ENCODE measurements around the gene PKN1.
"Not testable (repeated sequence)": the region's sequence is repeated elsewhere in the genome, so short reads cannot be mapped to it uniquely, and the experiment has no call there.

The PKN1 gene

DNA sequence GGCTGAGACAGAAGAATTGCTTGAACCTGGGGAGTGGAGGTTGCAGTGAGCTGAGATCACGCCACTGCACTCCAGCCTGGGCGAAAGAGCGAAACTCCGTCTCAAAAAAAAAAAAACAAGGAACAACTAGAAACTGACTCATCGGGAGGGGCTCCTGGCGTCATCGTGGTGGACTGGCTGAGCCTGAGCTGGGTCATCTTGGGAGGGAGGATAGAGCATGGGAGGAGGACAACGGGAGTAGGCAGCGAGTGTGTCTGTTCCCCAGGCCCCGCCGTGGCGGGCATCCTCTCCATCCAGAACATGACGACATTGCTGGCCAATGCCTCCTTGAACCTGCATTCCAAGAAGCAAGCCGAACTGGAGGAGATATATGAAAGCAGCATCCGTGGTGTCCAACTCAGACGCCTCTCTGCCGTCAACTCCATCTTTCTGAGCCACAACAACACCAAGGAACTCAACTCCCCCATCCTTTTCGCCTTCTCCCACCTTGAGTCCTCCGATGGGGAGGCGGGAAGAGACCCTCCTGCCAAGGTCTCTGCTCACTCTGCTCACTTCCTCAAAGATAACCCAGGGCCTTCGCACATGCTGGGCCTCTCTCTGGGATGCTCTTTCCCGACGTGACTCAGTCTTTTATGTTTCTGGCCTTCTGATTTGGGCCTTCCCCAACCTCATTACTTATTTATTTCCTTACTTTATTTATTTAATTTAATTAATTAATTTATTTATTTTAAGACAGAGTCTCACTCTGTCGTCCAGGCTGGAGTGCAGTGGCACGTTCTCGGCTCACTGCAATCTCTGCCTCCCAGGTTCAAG is 30.6 kb upstream of the PKN1 start (continued):
- TF ChIP-seq BACH2 (CRISPR knock-in tag; IDR thresholded peaks at IDR 0.05; ENCODE audit: borderline replicate concordance) (no peak), CSDC2 (CRISPR knock-in tag; IDR thresholded peaks at IDR 0.05) (no peak), RARB (CRISPR knock-in tag; IDR thresholded peaks at IDR 0.05) (no peak), GLIS3 (CRISPR knock-in tag; IDR thresholded peaks at IDR 0.05) (no peak)
- TF ChIP-seq, protein P1, sequence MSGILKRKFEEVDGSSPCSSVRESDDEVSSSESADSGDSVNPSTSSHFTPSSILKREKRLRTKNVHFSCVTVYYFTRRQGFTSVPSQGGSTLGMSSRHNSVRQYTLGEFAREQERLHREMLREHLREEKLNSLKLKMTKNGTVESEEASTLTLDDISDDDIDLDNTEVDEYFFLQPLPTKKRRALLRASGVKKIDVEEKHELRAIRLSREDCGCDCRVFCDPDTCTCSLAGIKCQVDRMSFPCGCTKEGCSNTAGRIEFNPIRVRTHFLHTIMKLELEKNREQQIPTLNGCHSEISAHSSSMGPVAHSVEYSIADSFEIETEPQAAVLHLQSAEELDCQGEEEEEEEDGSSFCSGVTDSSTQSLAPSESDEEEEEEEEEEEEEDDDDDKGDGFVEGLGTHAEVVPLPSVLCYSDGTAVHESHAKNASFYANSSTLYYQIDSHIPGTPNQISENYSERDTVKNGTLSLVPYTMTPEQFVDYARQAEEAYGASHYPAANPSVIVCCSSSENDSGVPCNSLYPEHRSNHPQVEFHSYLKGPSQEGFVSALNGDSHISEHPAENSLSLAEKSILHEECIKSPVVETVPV (CRISPR knock-in tag; IDR thresholded peaks at IDR 0.05): no peak

DNA sequence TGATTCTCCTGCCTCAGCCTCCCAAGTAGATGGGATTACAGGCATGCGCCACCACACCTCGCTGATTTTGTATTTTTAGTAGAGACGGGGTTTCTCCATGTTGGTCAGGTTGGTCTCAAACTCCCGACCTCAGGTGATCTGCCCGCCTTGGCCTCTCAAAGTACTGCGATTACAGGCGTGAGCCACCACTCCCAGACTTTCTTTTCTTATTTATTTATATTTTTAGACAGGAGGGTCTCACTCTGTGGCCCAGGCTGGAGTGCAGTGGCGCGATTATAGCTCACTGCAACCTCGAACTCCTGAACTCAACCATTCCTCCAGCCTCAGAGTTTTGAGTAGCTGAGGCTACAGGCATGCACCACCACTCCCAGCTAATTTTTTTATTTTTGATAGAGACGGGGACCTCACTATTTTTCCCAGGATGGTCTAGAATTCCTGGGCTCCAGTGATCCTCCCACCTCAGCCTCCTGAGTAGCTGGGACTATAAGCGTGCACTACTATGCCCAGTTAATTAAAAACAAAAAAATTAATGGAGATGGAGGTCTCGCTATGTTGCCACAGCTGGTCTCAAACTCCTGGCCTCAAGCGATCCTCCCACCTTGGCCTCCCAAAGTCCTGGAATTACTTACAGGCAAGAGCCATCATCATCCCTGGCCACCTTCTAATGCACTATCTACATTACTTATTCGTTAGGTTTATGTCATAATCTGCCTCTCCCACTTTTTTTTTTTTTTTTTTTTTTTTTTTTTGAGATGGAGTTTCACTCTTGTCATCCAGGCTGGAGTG is 29.8 kb upstream of the PKN1 start:
- not testable (repeated sequence) for ATAC-seq

DNA sequence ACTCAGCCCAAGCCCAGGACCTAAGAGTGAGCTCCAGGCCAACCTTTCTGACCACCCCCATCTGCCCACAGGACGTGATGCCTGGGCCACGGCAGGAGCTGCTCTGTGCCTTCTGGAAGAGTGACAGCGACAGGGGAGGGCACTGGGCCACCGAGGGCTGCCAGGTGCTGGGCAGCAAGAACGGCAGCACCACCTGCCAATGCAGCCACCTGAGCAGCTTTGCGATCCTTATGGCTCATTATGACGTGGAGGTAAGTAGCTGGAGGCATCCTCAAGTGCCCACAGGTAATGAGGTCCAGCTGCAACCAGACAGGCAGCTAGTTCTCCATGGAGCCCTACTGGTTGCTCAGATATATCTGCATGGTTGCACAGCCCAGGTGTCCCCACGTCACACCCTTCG is 28.8 kb upstream of the PKN1 start:
- ATAC-seq: no peak
- TF ChIP-seq TCF4 (CRISPR knock-in tag; IDR thresholded peaks at IDR 0.05; ENCODE audit: borderline replicate concordance) (no peak), OSR1 (CRISPR knock-in tag; IDR thresholded peaks at IDR 0.05) (no peak), RARB (CRISPR knock-in tag; IDR thresholded peaks at IDR 0.05) (no peak), BACH2 (CRISPR knock-in tag; IDR thresholded peaks at IDR 0.05; ENCODE audit: borderline replicate concordance) (no peak), GLIS3 (CRISPR knock-in tag; IDR thresholded peaks at IDR 0.05) (no peak), CSDC2 (CRISPR knock-in tag; IDR thresholded peaks at IDR 0.05) (no peak)
- TF ChIP-seq, protein P2, sequence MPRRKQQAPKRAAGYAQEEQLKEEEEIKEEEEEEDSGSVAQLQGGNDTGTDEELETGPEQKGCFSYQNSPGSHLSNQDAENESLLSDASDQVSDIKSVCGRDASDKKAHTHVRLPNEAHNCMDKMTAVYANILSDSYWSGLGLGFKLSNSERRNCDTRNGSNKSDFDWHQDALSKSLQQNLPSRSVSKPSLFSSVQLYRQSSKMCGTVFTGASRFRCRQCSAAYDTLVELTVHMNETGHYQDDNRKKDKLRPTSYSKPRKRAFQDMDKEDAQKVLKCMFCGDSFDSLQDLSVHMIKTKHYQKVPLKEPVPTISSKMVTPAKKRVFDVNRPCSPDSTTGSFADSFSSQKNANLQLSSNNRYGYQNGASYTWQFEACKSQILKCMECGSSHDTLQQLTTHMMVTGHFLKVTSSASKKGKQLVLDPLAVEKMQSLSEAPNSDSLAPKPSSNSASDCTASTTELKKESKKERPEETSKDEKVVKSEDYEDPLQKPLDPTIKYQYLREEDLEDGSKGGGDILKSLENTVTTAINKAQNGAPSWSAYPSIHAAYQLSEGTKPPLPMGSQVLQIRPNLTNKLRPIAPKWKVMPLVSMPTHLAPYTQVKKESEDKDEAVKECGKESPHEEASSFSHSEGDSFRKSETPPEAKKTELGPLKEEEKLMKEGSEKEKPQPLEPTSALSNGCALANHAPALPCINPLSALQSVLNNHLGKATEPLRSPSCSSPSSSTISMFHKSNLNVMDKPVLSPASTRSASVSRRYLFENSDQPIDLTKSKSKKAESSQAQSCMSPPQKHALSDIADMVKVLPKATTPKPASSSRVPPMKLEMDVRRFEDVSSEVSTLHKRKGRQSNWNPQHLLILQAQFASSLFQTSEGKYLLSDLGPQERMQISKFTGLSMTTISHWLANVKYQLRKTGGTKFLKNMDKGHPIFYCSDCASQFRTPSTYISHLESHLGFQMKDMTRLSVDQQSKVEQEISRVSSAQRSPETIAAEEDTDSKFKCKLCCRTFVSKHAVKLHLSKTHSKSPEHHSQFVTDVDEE (CRISPR knock-in tag; IDR thresholded peaks at IDR 0.05): no peak

DNA sequence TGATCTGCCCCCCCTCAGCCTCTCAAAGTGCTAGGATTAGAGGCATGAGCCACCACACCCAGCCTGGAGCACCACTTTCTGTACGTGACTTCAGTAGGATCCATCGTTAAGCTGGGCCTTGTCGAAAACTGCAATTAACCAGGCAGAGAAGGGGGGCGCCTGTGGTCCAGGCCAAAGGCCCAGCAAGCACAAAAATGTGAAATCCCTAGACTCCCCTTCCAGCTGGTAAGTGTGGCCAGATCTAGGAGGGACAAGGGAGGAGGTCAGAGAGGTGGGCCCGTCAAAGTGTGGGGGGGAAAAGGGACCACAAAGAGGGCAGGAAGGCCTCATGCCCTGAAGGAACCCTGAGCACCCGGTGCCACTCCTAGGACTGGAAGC is 27.7 kb upstream of the PKN1 start:
- no peak for ATAC-seq

More for the DNA sequence above, 27.7 kb upstream of the PKN1 start:
- TF ChIP-seq ZNF565 (CRISPR knock-in tag; conservative IDR thresholded peaks at IDR 0.05; ENCODE audit: low read depth) (no peak), OSR1 (CRISPR knock-in tag; IDR thresholded peaks at IDR 0.05) (no peak), SNAI2 (CRISPR knock-in tag; IDR thresholded peaks at IDR 0.05) (no peak), ARNTL (CRISPR knock-in tag; IDR thresholded peaks at IDR 0.05; ENCODE audit: borderline replicate concordance, low read depth) (no peak), ISL1 (CRISPR knock-in tag; IDR thresholded peaks at IDR 0.05) (no peak), CSDC2 (CRISPR knock-in tag; IDR thresholded peaks at IDR 0.05) (no peak), RARB (CRISPR knock-in tag; IDR thresholded peaks at IDR 0.05) (no peak), ZNF70 (CRISPR knock-in tag; IDR thresholded peaks at IDR 0.05) (no peak), BACH2 (CRISPR knock-in tag; IDR thresholded peaks at IDR 0.05; ENCODE audit: borderline replicate concordance) (no peak), ZNF8 (CRISPR knock-in tag; IDR thresholded peaks at IDR 0.05) (no peak), GLIS3 (CRISPR knock-in tag; IDR thresholded peaks at IDR 0.05) (no peak), PPARA (CRISPR knock-in tag; IDR thresholded peaks at IDR 0.05; ENCODE audit: borderline replicate concordance) (no peak), ZFP3 (CRISPR knock-in tag; IDR thresholded peaks at IDR 0.05) (no peak), TCF4 (CRISPR knock-in tag; IDR thresholded peaks at IDR 0.05; ENCODE audit: borderline replicate concordance) (no peak), ZC3H10 (CRISPR knock-in tag; IDR thresholded peaks at IDR 0.05) (no peak), ESRRG (CRISPR knock-in tag; IDR thresholded peaks at IDR 0.05) (no peak)
- TF ChIP-seq, protein P1 (CRISPR knock-in tag; IDR thresholded peaks at IDR 0.05): no peak
- TF ChIP-seq, protein P3, sequence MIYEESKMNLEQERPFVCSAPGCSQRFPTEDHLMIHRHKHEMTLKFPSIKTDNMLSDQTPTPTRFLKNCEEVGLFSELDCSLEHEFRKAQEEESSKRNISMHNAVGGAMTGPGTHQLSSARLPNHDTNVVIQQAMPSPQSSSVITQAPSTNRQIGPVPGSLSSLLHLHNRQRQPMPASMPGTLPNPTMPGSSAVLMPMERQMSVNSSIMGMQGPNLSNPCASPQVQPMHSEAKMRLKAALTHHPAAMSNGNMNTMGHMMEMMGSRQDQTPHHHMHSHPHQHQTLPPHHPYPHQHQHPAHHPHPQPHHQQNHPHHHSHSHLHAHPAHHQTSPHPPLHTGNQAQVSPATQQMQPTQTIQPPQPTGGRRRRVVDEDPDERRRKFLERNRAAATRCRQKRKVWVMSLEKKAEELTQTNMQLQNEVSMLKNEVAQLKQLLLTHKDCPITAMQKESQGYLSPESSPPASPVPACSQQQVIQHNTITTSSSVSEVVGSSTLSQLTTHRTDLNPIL (CRISPR knock-in tag; IDR thresholded peaks at IDR 0.05; ENCODE audit: low read depth): no peak
- TF ChIP-seq, protein P4, sequence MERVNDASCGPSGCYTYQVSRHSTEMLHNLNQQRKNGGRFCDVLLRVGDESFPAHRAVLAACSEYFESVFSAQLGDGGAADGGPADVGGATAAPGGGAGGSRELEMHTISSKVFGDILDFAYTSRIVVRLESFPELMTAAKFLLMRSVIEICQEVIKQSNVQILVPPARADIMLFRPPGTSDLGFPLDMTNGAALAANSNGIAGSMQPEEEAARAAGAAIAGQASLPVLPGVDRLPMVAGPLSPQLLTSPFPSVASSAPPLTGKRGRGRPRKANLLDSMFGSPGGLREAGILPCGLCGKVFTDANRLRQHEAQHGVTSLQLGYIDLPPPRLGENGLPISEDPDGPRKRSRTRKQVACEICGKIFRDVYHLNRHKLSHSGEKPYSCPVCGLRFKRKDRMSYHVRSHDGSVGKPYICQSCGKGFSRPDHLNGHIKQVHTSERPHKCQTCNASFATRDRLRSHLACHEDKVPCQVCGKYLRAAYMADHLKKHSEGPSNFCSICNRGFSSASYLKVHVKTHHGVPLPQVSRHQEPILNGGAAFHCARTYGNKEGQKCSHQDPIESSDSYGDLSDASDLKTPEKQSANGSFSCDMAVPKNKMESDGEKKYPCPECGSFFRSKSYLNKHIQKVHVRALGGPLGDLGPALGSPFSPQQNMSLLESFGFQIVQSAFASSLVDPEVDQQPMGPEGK (CRISPR knock-in tag; IDR thresholded peaks at IDR 0.05; ENCODE audit: borderline replicate concordance): no peak
- TF ChIP-seq, protein P2 (CRISPR knock-in tag; IDR thresholded peaks at IDR 0.05): no peak
